ENCODE measurements around the gene UBE2D1.

UBE2D1 gene

GRCh38 chr10:58341947-58342346 is 7.1 kb downstream of the UBE2D1 start:
- DNase-seq = no peak

- no peak for DNase-seq
Observed at GRCh38 chr10:58347967-58348366, 13.2 kb downstream of the UBE2D1 start.

GRCh38 chr10:58348571-58349033 is 13.8 kb downstream of the UBE2D1 start:
- DNase-seq = no peak

- DNase-seq = no peak
Observed at GRCh38 chr10:58350023-58350422, 15.2 kb downstream of the UBE2D1 start.

- no peak for DNase-seq
Observed at GRCh38 chr10:58350619-58351323, 16.0 kb downstream of the UBE2D1 start.

- no peak for DNase-seq
Observed at GRCh38 chr10:58351616-58352578, 17.1 kb downstream of the UBE2D1 start.

- DNase-seq = no peak
Observed at GRCh38 chr10:58352956-58353610, 18.3 kb downstream of the UBE2D1 start.

- DNase-seq = no peak
Observed at GRCh38 chr10:58356756-58357155, 21.9 kb downstream of the UBE2D1 start.

GRCh38 chr10:58358314-58358933 is 23.6 kb downstream of the UBE2D1 start:
- no peak for DNase-seq

GRCh38 chr10:58358947-58359346 is 24.1 kb downstream of the UBE2D1 start:
- no peak for DNase-seq

- no peak for DNase-seq
Observed at GRCh38 chr10:58359541-58359940, 24.7 kb downstream of the UBE2D1 start.

GRCh38 chr10:58360412-58361004 is 25.7 kb downstream of the UBE2D1 start:
- no peak for DNase-seq

- DNase-seq = no peak
Observed at GRCh38 chr10:58361353-58361752, 26.5 kb downstream of the UBE2D1 start.

GRCh38 chr10:58362027-58362789 is 27.4 kb downstream of the UBE2D1 start:
- DNase-seq = no peak

GRCh38 chr10:58367069-58367468 is 32.3 kb downstream of the UBE2D1 start:
- DNase-seq = no peak

GRCh38 chr10:58371473-58371872 is 36.7 kb downstream of the UBE2D1 start:
- no peak for DNase-seq

GRCh38 chr10:58372607-58373441 is 38.0 kb downstream of the UBE2D1 start:
- no peak for DNase-seq

GRCh38 chr10:58373442-58373827 is 38.6 kb downstream of the UBE2D1 start:
- no peak for DNase-seq

- DNase-seq = no peak
Observed at GRCh38 chr10:58382489-58382995, 47.7 kb downstream of the UBE2D1 start.

- DNase-seq = peak in 1 of 5 donors; percentile 11
Observed at GRCh38 chr10:58384095-58384494, 49.3 kb downstream of the UBE2D1 start.

Measured in T-helper 1 cell (primary cell).